H1 (cell line): ENCODE data around the gene ACOT6.

ENCODE experiments used
- BRCA1 ChIP-seq: IDR thresholded peaks from 2 replicates; pipeline ENCODE4 v1.6.1; 2012; ENCODE audit warnings: low read depth, low read length, improper control_type of control experiment
- CHD1 ChIP-seq: IDR thresholded peaks from 2 replicates; pipeline ENCODE4 v1.6.1; 2012; ENCODE audit warnings: low read depth, low read length, improper control_type of control experiment
- JUND ChIP-seq: IDR thresholded peaks from 2 replicates; pipeline ENCODE4 v1.6.1; 2011; ENCODE audit warnings: mild to moderate bottlenecking, improper control_type of control experiment, low read length
- SIRT6 ChIP-seq: IDR thresholded peaks from one replicate; pipeline ENCODE4 v1.7.1; 2012; ENCODE audit warnings: low read length, inconsistent platforms
- SIX5 ChIP-seq: IDR thresholded peaks from 2 replicates; pipeline ENCODE4 v1.6.1; 2011; ENCODE audit warnings: mild to moderate bottlenecking, low read depth, low read length
- TF ChIP-seq, protein P1 (sequence below), 3 experiments: IDR thresholded peaks; 1 replicate in 2 of 3; 2 replicates in 1 of 3; pipeline versions ENCODE4 v1.5.1 to v1.6.1; 2011; ENCODE audit warnings: low read length in 3 of 3, mild to moderate bottlenecking in 3 of 3, inconsistent platforms in 2 of 3, low read depth in 1 of 3, moderate library complexity in 1 of 3; ENCODE audit not compliant: insufficient read depth in 1 of 3; ENCODE audit errors: control extremely low read depth in 1 of 3

GRCh38 chr14:73613046-73613383, 698 bp downstream of the ACOT6 start:
- TF ChIP-seq SIRT6, result no peak
- TF ChIP-seq SIX5, result no peak
- no peak for TF ChIP-seq CHD1
- TF ChIP-seq, protein P1, sequence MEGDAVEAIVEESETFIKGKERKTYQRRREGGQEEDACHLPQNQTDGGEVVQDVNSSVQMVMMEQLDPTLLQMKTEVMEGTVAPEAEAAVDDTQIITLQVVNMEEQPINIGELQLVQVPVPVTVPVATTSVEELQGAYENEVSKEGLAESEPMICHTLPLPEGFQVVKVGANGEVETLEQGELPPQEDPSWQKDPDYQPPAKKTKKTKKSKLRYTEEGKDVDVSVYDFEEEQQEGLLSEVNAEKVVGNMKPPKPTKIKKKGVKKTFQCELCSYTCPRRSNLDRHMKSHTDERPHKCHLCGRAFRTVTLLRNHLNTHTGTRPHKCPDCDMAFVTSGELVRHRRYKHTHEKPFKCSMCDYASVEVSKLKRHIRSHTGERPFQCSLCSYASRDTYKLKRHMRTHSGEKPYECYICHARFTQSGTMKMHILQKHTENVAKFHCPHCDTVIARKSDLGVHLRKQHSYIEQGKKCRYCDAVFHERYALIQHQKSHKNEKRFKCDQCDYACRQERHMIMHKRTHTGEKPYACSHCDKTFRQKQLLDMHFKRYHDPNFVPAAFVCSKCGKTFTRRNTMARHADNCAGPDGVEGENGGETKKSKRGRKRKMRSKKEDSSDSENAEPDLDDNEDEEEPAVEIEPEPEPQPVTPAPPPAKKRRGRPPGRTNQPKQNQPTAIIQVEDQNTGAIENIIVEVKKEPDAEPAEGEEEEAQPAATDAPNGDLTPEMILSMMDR (IDR thresholded peaks at IDR 0.05; ENCODE audit: control extremely low read depth in 1 of 3, insufficient read depth in 1 of 3, low read depth in 1 of 3, low read length in 3 of 3), result no peak
- TF ChIP-seq BRCA1, result no peak
- TF ChIP-seq JUND, result no peak
